Liver (tissue), 2 donors: ENCODE measurements around the gene PLA2G15.

ENCODE experiments used
- MAX ChIP-seq: IDR thresholded peaks from 2 replicates; pipeline ENCODE4 v1.6.1; 2016; ENCODE audit warnings: antibody characterized with exemption
- TAF1 ChIP-seq: conservative IDR thresholded peaks from 2 replicates; pipeline ENCODE4 v1.6.1; 2016; ENCODE audit warnings: antibody characterized with exemption, mild to moderate bottlenecking
- donor health status: healthy.

GRCh38 chr16:68290450-68290849, 45.3 kb downstream of the PLA2G15 start:
- TF ChIP-seq MAX (no peak), TAF1 (no peak)
